Liver (tissue), 9 donors: ENCODE results near the gene MFN1. TPM values are rescaled to one million over a fixed set of nuclear protein-coding genes. Genes with fewer than 3 reads are reported as not detected.

Source experiments
- DNase-seq: peaks from one replicate; pipeline ENCODE4 v3.0.0-alpha.2; 2017; ENCODE audit warnings: low spot score
- H3K27ac ChIP-seq, 2 donors: one replicate each; pipeline ENCODE4 v1.7.0; 2013; ENCODE audit warnings: inconsistent platforms in 2 of 2, low read length in 2 of 2, control low read depth in 1 of 2, low read depth in 1 of 2, mild to moderate bottlenecking in 1 of 2
- H3K27me3 ChIP-seq, 4 donors: one replicate each; pipeline versions ENCODE4 v1.6.1 to v1.7.0; 2013; ENCODE audit warnings: low read length in 3 of 4, inconsistent platforms in 1 of 4, mild to moderate bottlenecking in 1 of 4, moderate library complexity in 1 of 4; ENCODE audit not compliant: control insufficient read depth in 4 of 4, insufficient read depth in 4 of 4
- H3K36me3 ChIP-seq, 4 donors: one replicate each; pipeline versions ENCODE4 v1.6.1 to v1.7.0; 2013; ENCODE audit warnings: low read length in 3 of 4, mild to moderate bottlenecking in 3 of 4, low read depth in 1 of 4, moderate library complexity in 1 of 4; ENCODE audit not compliant: control insufficient read depth in 4 of 4, insufficient read depth in 3 of 4
- H3K4me1 ChIP-seq, 4 donors: one replicate each; pipeline versions ENCODE4 v1.6.1 to v1.7.0; 2013; ENCODE audit warnings: low read length in 3 of 4, mild to moderate bottlenecking in 3 of 4, moderate library complexity in 1 of 4; ENCODE audit not compliant: control insufficient read depth in 4 of 4, insufficient read depth in 4 of 4
- H3K4me3 ChIP-seq, 3 donors: one replicate each; pipeline versions ENCODE4 v1.6.1 to v1.7.0; 2013; ENCODE audit warnings: low read length in 3 of 3, control low read depth in 1 of 3, low read depth in 1 of 3, mild to moderate bottlenecking in 1 of 3
- H3K9ac ChIP-seq, 2 donors: one replicate each; pipeline ENCODE4 v1.7.0; 2013; ENCODE audit warnings: low read length in 2 of 2, mild to moderate bottlenecking in 2 of 2, moderate library complexity in 2 of 2, control low read depth in 1 of 2, low read depth in 1 of 2
- H3K9me3 ChIP-seq, 4 donors: one replicate each; pipeline versions ENCODE4 v1.6.1 to v1.7.0; 2013; ENCODE audit warnings: low read length in 3 of 4; ENCODE audit not compliant: control insufficient read depth in 4 of 4
- ATF3 ChIP-seq: IDR thresholded peaks from 2 replicates; pipeline ENCODE4 v1.6.1; 2016; ENCODE audit warnings: antibody characterized with exemption
- CTCF ChIP-seq: fragments of 150-350 bp; IDR thresholded peaks from 2 replicates; pipeline ENCODE4 v1.5.1; 2017; ENCODE audit warnings: improper control_type of control experiment, low read depth, low read length; ENCODE audit not compliant: missing input control
- EGR1 ChIP-seq, 2 donors: IDR thresholded peaks; 2 replicates each; pipeline ENCODE4 v1.6.1; 2016 to 2018; ENCODE audit warnings: antibody characterized with exemption in 2 of 2, low read depth in 2 of 2
- FOXA1 ChIP-seq: IDR thresholded peaks from 2 replicates; pipeline ENCODE4 v1.6.1; 2016; ENCODE audit warnings: antibody characterized with exemption
- FOXA2 ChIP-seq: IDR thresholded peaks from 2 replicates; pipeline ENCODE4 v1.6.1; 2016; ENCODE audit warnings: antibody characterized with exemption
- GABPA ChIP-seq, 2 donors: IDR thresholded peaks in 1 of 2; conservative IDR thresholded peaks in 1 of 2; 2 replicates each; pipeline ENCODE4 v1.6.1; 2016; ENCODE audit warnings: antibody characterized with exemption in 2 of 2, mild to moderate bottlenecking in 1 of 2, moderate library complexity in 1 of 2
- HNF4A ChIP-seq, 2 donors: conservative IDR thresholded peaks; 2 replicates each; pipeline ENCODE4 v1.6.1; 2016; ENCODE audit warnings: antibody characterized with exemption in 2 of 2, mild to moderate bottlenecking in 2 of 2
- HNF4G ChIP-seq: IDR thresholded peaks from 2 replicates; pipeline ENCODE4 v1.6.1; 2016; ENCODE audit warnings: antibody characterized with exemption
- JUND ChIP-seq, 2 donors: IDR thresholded peaks; 2 replicates each; pipeline ENCODE4 v1.6.1; 2016; ENCODE audit warnings: antibody characterized with exemption in 2 of 2
- NR2F2 ChIP-seq: IDR thresholded peaks from 2 replicates; pipeline ENCODE4 v1.6.1; 2016; ENCODE audit warnings: antibody characterized with exemption
- RAD21 ChIP-seq, 2 donors: IDR thresholded peaks; 2 replicates each; pipeline ENCODE4 v1.6.1; 2016; ENCODE audit warnings: antibody characterized with exemption in 2 of 2, mild to moderate bottlenecking in 2 of 2
- REST ChIP-seq: IDR thresholded peaks from 2 replicates; pipeline ENCODE4 v1.6.1; 2016; ENCODE audit warnings: antibody characterized with exemption, mild to moderate bottlenecking
- RXRA ChIP-seq, 2 donors: IDR thresholded peaks; 2 replicates each; pipeline ENCODE4 v1.6.1; 2017 to 2018; ENCODE audit warnings: antibody characterized with exemption in 2 of 2, mild to moderate bottlenecking in 1 of 2
- TAF1 ChIP-seq: conservative IDR thresholded peaks from 2 replicates; pipeline ENCODE4 v1.6.1; 2016; ENCODE audit warnings: antibody characterized with exemption, mild to moderate bottlenecking
- YY1 ChIP-seq: IDR thresholded peaks from 2 replicates; pipeline ENCODE4 v1.6.1; 2016; ENCODE audit warnings: antibody characterized with exemption, mild to moderate bottlenecking
- WGBS: extraction: QIAGEN DNeasy Blood & Tissue Kit; methylation state at CpG from one replicate; pipeline ENCODE4 v1.1.7; 2013; 5-methylcytosine and 5-hydroxymethylcytosine counted together
- polyA plus RNA-seq, 2 donors: library from polyadenylated mRNA; stranded (reverse) in 1 of 2; unstranded in 1 of 2; fragments of 200-250 nt in 1 of 2; fragments of >200 nt in 1 of 2; fragmentation: Nextera tagmentation in 1 of 2; extraction: Ambion mirVana in 1 of 2; gene quantifications; one replicate each; pipeline versions ENCODE4 v1.2.1 to v1.2.3, GENCODE V29; 2013 to 2015
- total RNA-seq, 2 donors: library from RNA; depleted of rRNA; stranded (reverse); fragments of >200 nt; gene quantifications; one replicate each; pipeline ENCODE4 v1.2.3, GENCODE V29; 2014
- TF ChIP-seq, protein P1 (sequence below): IDR thresholded peaks from 2 replicates; pipeline ENCODE4 v1.6.1; 2016; ENCODE audit warnings: antibody characterized with exemption
- donor health status: healthy.
- donor health status: healthy.
- donor health status: healthy.
- donor health status: healthy.
- donor health status: healthy.

Gene MFN1
- total and polyA plus RNA-seq, 4 donors = 6.4 to 31.9 (median 12.7) TPM

DNA sequence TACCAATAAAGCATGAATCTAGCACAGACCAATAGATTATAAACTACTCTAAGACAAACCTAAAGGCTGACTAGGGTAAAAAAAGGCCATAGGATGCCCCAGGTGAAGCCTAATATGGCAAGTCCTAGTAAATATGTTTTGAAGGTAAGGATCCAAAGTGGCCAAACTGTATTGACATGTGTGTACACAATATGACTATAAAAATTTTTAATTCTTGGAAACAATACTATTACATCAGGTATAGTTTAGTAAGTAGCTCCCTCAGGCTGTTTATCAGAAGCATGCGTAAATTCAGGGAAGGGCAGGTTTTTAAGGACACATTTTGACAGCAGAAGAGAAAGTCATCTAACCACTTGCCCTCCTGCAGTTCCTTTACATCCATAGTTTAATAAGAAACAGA, 84.9 kb downstream of the MFN1 start (continued):
- TF ChIP-seq YY1 (no peak), TAF1 (no peak), HNF4G (no peak), HNF4A (conservative IDR thresholded peaks at IDR 0.05) (no peak)
- TF ChIP-seq, protein P1, sequence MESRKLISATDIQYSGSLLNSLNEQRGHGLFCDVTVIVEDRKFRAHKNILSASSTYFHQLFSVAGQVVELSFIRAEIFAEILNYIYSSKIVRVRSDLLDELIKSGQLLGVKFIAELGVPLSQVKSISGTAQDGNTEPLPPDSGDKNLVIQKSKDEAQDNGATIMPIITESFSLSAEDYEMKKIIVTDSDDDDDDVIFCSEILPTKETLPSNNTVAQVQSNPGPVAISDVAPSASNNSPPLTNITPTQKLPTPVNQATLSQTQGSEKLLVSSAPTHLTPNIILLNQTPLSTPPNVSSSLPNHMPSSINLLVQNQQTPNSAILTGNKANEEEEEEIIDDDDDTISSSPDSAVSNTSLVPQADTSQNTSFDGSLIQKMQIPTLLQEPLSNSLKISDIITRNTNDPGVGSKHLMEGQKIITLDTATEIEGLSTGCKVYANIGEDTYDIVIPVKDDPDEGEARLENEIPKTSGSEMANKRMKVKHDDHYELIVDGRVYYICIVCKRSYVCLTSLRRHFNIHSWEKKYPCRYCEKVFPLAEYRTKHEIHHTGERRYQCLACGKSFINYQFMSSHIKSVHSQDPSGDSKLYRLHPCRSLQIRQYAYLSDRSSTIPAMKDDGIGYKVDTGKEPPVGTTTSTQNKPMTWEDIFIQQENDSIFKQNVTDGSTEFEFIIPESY = no peak

- Histone ChIP-seq H3K9me3 (no peaks in the 10 kb centered on the region), H3K4me3 (no peak overlapping the region), H3K9ac (no peak overlapping the region), H3K36me3 (peaks cover 0 to 2% (median 0%) of the 10 kb centered on the region in 4 donors), H3K27me3 (no peaks in the 10 kb centered on the region), H3K27ac (no peak overlapping the region), H3K4me1 (peaks cover 0 to 3% (median 0%) of the 10 kb centered on the region in 4 donors)
- 65% methylated on average over 3 of the region's 3 CpGs for WGBS
- no peak for TF ChIP-seq RXRA (IDR thresholded peaks at IDR 0.05)
- no peak for TF ChIP-seq HNF4A (conservative IDR thresholded peaks at IDR 0.05)
- TF ChIP-seq EGR1 (IDR thresholded peaks at IDR 0.05; ENCODE audit: low read depth in 2 of 2) = no peak
- TF ChIP-seq RAD21 (IDR thresholded peaks at IDR 0.05) = no peak
- no peak for TF ChIP-seq CTCF
- TF ChIP-seq FOXA1 = no peak
- TF ChIP-seq FOXA2 = no peak
- no peak for TF ChIP-seq ATF3
- TF ChIP-seq TAF1 = no peak
- no peak for TF ChIP-seq JUND (IDR thresholded peaks at IDR 0.05)
- no peak for TF ChIP-seq HNF4G
- TF ChIP-seq, protein P1 = no peak
- TF ChIP-seq GABPA (IDR thresholded peaks at IDR 0.05 in 1 of 2, conservative IDR thresholded peaks at IDR 0.05 in 1 of 2) = no peak
- TF ChIP-seq REST = no peak
- TF ChIP-seq NR2F2 = no peak
- DNase-seq = no peak
Measured at GRCh38 chr3:179436517-179436916, 89.0 kb downstream of the MFN1 start.
